Neuronal stem cell (in vitro differentiated cells): ENCODE data around the gene ZPR1.
A peak's percentile ranks its signal among the peaks of the same experiment; 100 is the strongest.

ENCODE experiments used
- DNase-seq: peaks from one replicate; pipeline ENCODE4 v3.0.0-alpha.2; 2013; ENCODE audit warnings: low spot score
- H2AFZ ChIP-seq: one replicate; pipeline ENCODE4 v1.6.1; 2013; ENCODE audit warnings: mild to moderate bottlenecking, low read length, inconsistent platforms
- H2AK5ac ChIP-seq: 2 replicates; pipeline ENCODE4 v1.6.1; 2013; ENCODE audit warnings: low read depth, mild to moderate bottlenecking, inconsistent platforms, low read length, moderate library complexity, mixed read lengths
- H2BK120ac ChIP-seq: 2 replicates; pipeline ENCODE4 v1.6.1; 2013; ENCODE audit warnings: low read depth, mild to moderate bottlenecking, inconsistent platforms, low read length, moderate library complexity, mixed read lengths
- H2BK12ac ChIP-seq: one replicate; pipeline ENCODE4 v1.6.1; 2013; ENCODE audit warnings: low read length, inconsistent platforms
- H2BK15ac ChIP-seq: 2 replicates; pipeline ENCODE4 v1.6.1; 2013; ENCODE audit warnings: mild to moderate bottlenecking, low read length, inconsistent platforms, mixed read lengths
- H2BK5ac ChIP-seq: one replicate; pipeline ENCODE4 v1.6.1; 2013; ENCODE audit warnings: inconsistent platforms, mild to moderate bottlenecking, low read length, moderate library complexity
- H3K14ac ChIP-seq: one replicate; pipeline ENCODE4 v1.6.1; 2013; ENCODE audit warnings: low read length, inconsistent platforms
- H3K18ac ChIP-seq: 2 replicates; pipeline ENCODE4 v1.6.1; 2013; ENCODE audit warnings: low read length, inconsistent platforms
- H3K23ac ChIP-seq: 2 replicates; pipeline ENCODE4 v1.6.1; 2013; ENCODE audit warnings: low read depth, mild to moderate bottlenecking, mixed read lengths, low read length, inconsistent platforms; ENCODE audit not compliant: poor library complexity
- H3K27ac ChIP-seq: replicated peaks from 3 replicates; pipeline ENCODE4 v1.5.1; 2013; ENCODE audit warnings: low read length, inconsistent platforms
- H3K27me3 ChIP-seq, 3 experiments: 2 replicates each; pipeline ENCODE4 v1.6.1; 2013; ENCODE audit warnings: low read length in 3 of 3, mild to moderate bottlenecking in 2 of 3, inconsistent platforms in 1 of 3, low read depth in 1 of 3, mixed read lengths in 1 of 3, moderate library complexity in 1 of 3; ENCODE audit not compliant: control insufficient read depth in 3 of 3, insufficient read depth in 3 of 3
- H3K36me3 ChIP-seq, 2 donors: replicated peaks in 1 of 2; 2 replicates each; pipeline ENCODE4 v1.6.1; 2013; ENCODE audit warnings: low read length in 2 of 2; ENCODE audit not compliant: control insufficient read depth in 2 of 2, insufficient read depth in 2 of 2
- H3K4ac ChIP-seq: 2 replicates; pipeline ENCODE4 v1.6.1; 2013; ENCODE audit warnings: inconsistent platforms, mild to moderate bottlenecking, low read length, moderate library complexity
- H3K4me1 ChIP-seq, 2 donors: 1 replicate in 1 of 2; 2 replicates in 1 of 2; pipeline ENCODE4 v1.6.1; 2013; ENCODE audit warnings: low read length in 2 of 2, low read depth in 1 of 2; ENCODE audit not compliant: control insufficient read depth in 2 of 2, insufficient read depth in 1 of 2
- H3K4me2 ChIP-seq: one replicate; pipeline ENCODE4 v1.6.1; 2013; ENCODE audit warnings: mild to moderate bottlenecking, low read length, inconsistent platforms; ENCODE audit not compliant: insufficient read depth, poor library complexity, severe bottlenecking
- H3K4me3 ChIP-seq, 2 donors: 2 replicates each; pipeline ENCODE4 v1.5.1; 2013; ENCODE audit warnings: low read length in 2 of 2, mild to moderate bottlenecking in 2 of 2, inconsistent platforms in 1 of 2, moderate library complexity in 1 of 2
- H3K79me1 ChIP-seq: one replicate; pipeline ENCODE4 v1.6.1; 2013; ENCODE audit warnings: low read depth, mild to moderate bottlenecking, inconsistent platforms, low read length, moderate library complexity
- H3K9ac ChIP-seq: one replicate; pipeline ENCODE4 v1.6.1; 2013; ENCODE audit warnings: mild to moderate bottlenecking, low read depth, low read length, inconsistent platforms; ENCODE audit not compliant: poor library complexity
- H3K9me3 ChIP-seq, 2 donors: replicated peaks in 1 of 2; 2 replicates each; pipeline versions ENCODE3 to v1.6.1; 2013; ENCODE audit warnings: low read length in 2 of 2, mild to moderate bottlenecking in 2 of 2, inconsistent platforms in 1 of 2, low read depth in 1 of 2, mixed read lengths in 1 of 2, moderate library complexity in 1 of 2; ENCODE audit not compliant: control insufficient read depth in 2 of 2, insufficient read depth in 1 of 2
- H4K8ac ChIP-seq: one replicate; pipeline ENCODE4 v1.6.1; 2013; ENCODE audit warnings: low read depth, mild to moderate bottlenecking, inconsistent platforms, low read length, moderate library complexity
- H4K91ac ChIP-seq: one replicate; pipeline ENCODE4 v1.6.1; 2013; ENCODE audit warnings: low read length, low read depth, mild to moderate bottlenecking, inconsistent platforms; ENCODE audit not compliant: poor library complexity
- WGBS, 2 donors: extraction: QIAGEN DNeasy Blood & Tissue Kit; methylation state at CpG; one replicate each; pipeline ENCODE4 v1.1.7; 2013; ENCODE audit warnings: missing lambda C conversion rate in 2 of 2, mixed read lengths in 1 of 2; ENCODE audit not compliant: insufficient read length in 2 of 2, insufficient replicate concordance in 1 of 2; ENCODE audit errors: extremely low coverage in 2 of 2; 5-methylcytosine and 5-hydroxymethylcytosine counted together

The ZPR1 gene

DNA sequence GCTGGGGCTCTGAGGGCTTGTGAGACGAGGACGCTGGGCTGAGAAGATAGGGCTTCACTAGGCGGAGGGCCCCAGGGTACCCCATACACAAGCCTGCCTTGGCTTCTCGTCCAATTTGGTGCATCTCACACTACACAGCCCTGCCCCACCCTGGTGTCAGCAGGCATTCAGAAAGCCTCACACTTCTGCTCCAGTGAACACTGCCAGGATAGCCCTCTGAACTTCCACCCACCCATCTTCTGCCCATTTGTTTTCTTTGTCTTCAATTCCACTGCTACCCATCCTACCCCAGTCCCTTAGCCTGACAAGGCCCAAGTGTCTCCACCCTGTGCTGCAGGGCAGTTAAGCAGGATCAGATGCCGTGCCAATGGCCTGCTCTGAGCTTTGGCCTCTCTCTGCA lies 13.2 kb downstream of the ZPR1 start:
- Histone ChIP-seq H2AFZ (no peak overlapping the region), H2AK5ac (no peak overlapping the region), H4K91ac (no peak overlapping the region), H3K4me2 (no peak overlapping the region), H3K9ac (no peak overlapping the region), H3K27ac (no peak overlapping the region), H3K9me3 (no peaks in the 10 kb centered on the region), H3K36me3 (peaks cover 12 to 43% of the 10 kb centered on the region in 2 donors), H3K4ac (no peak overlapping the region), H3K18ac (no peak overlapping the region), H4K8ac (no peak overlapping the region), H3K14ac (no peak overlapping the region), H2BK120ac (no peak overlapping the region), H3K4me3 (no peak overlapping the region), H3K79me1 (no peaks in the 10 kb centered on the region), H3K23ac (peak overlapping the region; percentile 59), H2BK15ac (no peak overlapping the region), H2BK12ac (no peak overlapping the region), H3K4me1 (peaks cover 5 to 12% of the 10 kb centered on the region in 2 donors), H3K27me3 (no peaks in the 10 kb centered on the region), H2BK5ac (no peak overlapping the region)
- DNase-seq = no peak
- no CpG with 5 or more reads among the region's 5 CpGs for WGBS, 2 donors

DNA sequence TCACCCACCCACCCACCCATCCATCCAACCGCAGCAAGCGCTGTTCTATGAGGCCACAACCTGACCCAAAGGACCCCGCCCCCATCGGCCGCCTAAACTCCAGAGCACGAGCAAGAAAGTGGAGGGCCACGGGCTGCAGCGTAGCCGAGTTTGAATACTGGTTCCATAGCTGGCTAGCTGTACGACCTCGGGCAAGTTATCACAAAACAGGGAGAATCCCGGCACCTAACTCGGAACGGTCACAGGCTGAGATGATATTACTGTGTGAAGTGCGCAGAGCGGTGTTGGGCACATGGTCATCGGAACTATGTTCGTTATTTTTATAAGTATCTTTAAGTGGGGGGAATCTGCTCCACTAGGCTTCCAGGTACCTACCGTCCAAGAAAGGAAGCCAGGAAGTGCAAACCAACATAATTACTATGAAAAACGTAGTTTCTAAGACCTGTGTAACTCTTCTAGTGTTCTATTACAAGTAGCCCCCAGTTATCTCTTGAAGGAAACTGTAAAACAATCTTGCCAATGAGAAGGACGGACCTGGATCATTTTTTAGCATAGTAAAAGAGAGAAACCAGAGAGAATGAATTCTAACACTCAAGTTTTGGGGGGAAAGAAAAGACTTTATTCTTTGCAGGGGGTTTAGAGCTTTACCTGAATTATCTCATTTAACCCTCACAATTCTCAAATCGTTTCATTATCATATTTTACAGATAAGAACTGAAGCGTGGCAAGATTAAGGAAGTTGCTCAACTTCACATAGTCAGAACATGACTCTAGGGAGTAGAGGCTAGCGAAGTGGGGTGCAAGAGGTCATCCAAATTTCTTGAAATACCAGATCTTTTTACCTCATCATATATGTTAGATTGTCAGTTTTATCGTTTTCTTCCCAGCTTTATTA lies 14.4 kb downstream of the ZPR1 start:
- Histone ChIP-seq H3K4me3 (peak overlapping the region; percentile 66 to 82), H3K4me2 (peak overlapping the region; percentile 85), H3K79me1 (no peaks in the 10 kb centered on the region), H4K8ac (no peak overlapping the region), H3K9me3 (no peaks in the 10 kb centered on the region), H2BK5ac (peak overlapping the region; percentile 26), H3K14ac (no peak overlapping the region), H3K4ac (no peak overlapping the region), H3K27ac (peak overlapping the region; percentile 45), H4K91ac (no peak overlapping the region), H2AK5ac (no peak overlapping the region), H3K36me3 (peaks cover 10 to 43% of the 10 kb centered on the region in 2 donors), H3K18ac (no peak overlapping the region), H2BK120ac (no peak overlapping the region), H3K9ac (no peak overlapping the region), H2BK12ac (no peak overlapping the region), H3K4me1 (peaks cover 5 to 12% of the 10 kb centered on the region in 2 donors), H2BK15ac (no peak overlapping the region), H3K27me3 (no peaks in the 10 kb centered on the region), H2AFZ (peak overlapping the region; percentile 98), H3K23ac (peak overlapping the region; percentile 87)
- DNase-seq = no peak
- WGBS, 2 donors = no CpG with 5 or more reads among the region's 25 CpGs

DNA sequence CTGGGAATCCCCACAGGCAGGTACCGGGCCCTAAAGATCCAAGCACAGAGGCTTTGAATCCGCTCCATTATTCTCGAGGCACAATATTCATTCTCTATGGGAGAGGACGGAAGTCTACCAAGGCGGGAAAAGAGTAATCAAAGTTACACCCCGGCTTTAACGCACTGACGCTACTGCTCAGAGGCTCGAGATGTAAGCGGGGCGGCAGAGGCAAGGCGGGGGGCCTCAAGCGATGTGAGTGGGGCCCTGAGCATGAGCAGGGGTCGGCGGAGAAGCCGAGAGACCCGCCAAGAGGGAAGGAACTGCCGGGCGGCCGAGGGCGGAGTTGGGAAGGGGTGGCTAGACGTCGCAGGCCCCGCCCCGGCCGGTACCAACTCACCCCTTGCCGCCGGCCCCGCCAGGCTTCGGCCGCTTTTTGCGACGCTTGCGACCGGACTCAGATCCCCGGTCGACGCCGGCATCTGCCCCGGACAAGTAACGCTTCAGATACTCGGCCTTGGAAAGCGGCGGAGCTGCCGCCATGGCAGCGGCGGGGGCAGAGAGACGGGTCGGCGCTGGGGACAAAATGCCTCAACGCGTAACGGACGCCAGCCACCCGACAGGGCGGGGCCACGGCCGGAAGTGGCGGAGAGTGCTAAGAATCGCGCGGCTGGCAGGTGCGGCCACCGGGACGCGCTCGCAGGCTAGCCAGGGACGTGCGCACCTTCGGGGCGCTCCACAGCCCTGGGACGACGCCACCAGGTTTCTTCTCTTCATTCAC lies 15.2 kb downstream of the ZPR1 start, which contains the start of gene BUD13:
Gene BUD13, minus strand, starts transcription at position 545 of the 760 bp plus-strand sequence. Its CDS starts 23 bp downstream, at position 522.
- Histone ChIP-seq H2AK5ac (no peak within 1 kb of the TSS), H3K27ac (peak within 1 kb of the TSS; percentile 90), H3K14ac (peak within 1 kb of the TSS; percentile 78), H3K4ac (no peak within 1 kb of the TSS), H2BK120ac (no peak within 1 kb of the TSS), H2BK12ac (no peak within 1 kb of the TSS), H3K23ac (peak within 1 kb of the TSS; percentile 87), H3K4me2 (peak within 1 kb of the TSS; percentile 85), H3K9ac (peak within 1 kb of the TSS; percentile 96), H3K4me1 (peaks cover 5 to 12% of the 10 kb centered on the region in 2 donors), H2BK5ac (peak within 1 kb of the TSS; percentile 67), H2BK15ac (no peak within 1 kb of the TSS), H4K8ac (no peak within 1 kb of the TSS), H2AFZ (peak within 1 kb of the TSS; percentile 98), H3K27me3 (no peaks in the 10 kb centered on the region), H3K18ac (peak within 1 kb of the TSS; percentile 97), H4K91ac (no peak within 1 kb of the TSS), H3K36me3 (peaks cover 8 to 43% of the 10 kb centered on the region in 2 donors), H3K4me3 (peak within 1 kb of the TSS; percentile 66 to 90), H3K79me1 (no peaks in the 10 kb centered on the region), H3K9me3 (no peaks in the 10 kb centered on the region)
- peak; percentile 86 for DNase-seq
- no CpG with 5 or more reads among the region's 73 CpGs for WGBS, 2 donors

DNA sequence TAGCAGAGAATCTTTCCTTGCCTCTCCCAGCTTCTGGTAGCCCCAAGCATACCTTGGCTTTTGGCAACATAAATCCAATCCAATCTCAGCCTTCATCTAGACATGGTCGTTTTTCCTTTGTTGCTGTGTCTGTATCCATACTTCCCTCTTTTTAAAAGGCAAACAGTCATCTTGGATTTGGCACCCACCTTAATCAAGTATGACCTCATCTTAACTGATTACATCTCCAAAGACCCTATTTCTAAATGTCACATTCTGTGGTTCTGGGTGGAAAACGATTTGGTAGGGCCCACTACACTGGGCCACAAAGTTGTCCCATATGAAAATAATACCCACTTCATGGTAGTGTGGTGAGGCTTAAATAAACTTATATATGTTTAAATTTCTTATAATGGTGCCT lies 15.9 kb downstream of the ZPR1 start:
- no peak overlapping the region for H3K14ac ChIP-seq
- peaks cover 5 to 12% of the 10 kb centered on the region in 2 donors for H3K4me1 ChIP-seq
- H3K23ac ChIP-seq = no peak overlapping the region
- H2BK5ac ChIP-seq = no peak overlapping the region
- no peak overlapping the region for H2BK120ac ChIP-seq
- no peak overlapping the region for H3K9ac ChIP-seq
- no peak overlapping the region for H2BK15ac ChIP-seq
- peak overlapping the region; percentile 98 for H2AFZ ChIP-seq
- H3K4me3 ChIP-seq = peak overlapping the region in 1 of 2 donors; percentile 66
- H3K27me3 ChIP-seq = no peaks in the 10 kb centered on the region
- no peak overlapping the region for H4K8ac ChIP-seq
- no peak for DNase-seq
- H4K91ac ChIP-seq = no peak overlapping the region
- no CpG with 5 or more reads among the region's 2 CpGs for WGBS, 2 donors
- no peak overlapping the region for H3K4ac ChIP-seq
- peak overlapping the region; percentile 34 for H3K4me2 ChIP-seq
- no peaks in the 10 kb centered on the region for H3K79me1 ChIP-seq
- no peak overlapping the region for H3K18ac ChIP-seq
- H3K9me3 ChIP-seq = no peaks in the 10 kb centered on the region
- H2AK5ac ChIP-seq = no peak overlapping the region
- no peak overlapping the region for H2BK12ac ChIP-seq
- H3K36me3 ChIP-seq = peaks cover 9 to 44% of the 10 kb centered on the region in 2 donors
- H3K27ac ChIP-seq = no peak overlapping the region
